ENCODE results near the gene FBXL19. TPM values are rescaled to one million over a fixed set of nuclear protein-coding genes. Genes with fewer than 3 reads are reported as not detected.

Gene FBXL19
- total and polyA plus RNA-seq, 2 of the 13 experiments (the other 11 are each of a cell fraction or from before 2014, with no cell fraction given): 6.0 to 13.7 TPM

DNA sequence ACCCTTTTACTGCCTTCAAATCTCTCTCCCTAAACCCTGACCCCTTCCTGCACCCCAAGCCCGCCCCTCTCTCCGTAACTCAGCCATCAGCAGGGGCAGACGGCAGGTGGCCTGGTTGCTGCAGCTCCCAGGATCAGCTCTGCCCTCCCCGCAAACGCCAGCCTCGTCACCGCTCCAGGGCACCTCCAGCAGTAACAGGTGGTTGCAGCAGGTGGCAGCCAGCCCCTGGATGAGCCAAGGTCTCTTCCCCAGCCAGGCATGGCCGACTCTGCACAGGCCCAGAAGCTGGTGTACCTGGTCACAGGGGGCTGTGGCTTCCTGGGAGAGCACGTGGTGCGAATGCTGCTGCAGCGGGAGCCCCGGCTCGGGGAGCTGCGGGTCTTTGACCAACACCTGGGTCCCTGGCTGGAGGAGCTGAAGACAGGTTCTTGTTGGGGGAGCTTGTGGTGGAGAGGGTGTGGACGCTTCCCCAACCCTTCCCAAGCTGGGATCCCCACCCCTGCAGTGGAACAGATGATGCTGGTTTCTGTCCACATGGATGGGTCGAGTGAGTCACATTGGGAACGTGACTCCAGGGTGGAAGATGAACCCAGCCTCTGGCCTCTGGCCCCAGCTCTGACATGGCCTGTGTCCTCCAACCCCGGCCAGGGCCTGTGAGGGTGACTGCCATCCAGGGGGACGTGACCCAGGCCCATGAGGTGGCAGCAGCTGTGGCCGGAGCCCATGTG is 62.2 kb downstream of the FBXL19 start (continued):
- TF ChIP-seq, protein P1, sequence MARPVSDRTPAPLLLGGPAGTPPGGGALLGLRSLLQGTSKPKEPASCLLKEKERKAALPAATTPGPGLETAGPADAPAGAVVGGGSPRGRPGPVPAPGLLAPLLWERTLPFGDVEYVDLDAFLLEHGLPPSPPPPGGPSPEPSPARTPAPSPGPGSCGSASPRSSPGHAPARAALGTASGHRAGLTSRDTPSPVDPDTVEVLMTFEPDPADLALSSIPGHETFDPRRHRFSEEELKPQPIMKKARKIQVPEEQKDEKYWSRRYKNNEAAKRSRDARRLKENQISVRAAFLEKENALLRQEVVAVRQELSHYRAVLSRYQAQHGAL (CRISPR knock-in tag; IDR thresholded peaks at IDR 0.05; ENCODE audit: not compliant biosample characterization): no peak
- peak; percentile 91 for TF ChIP-seq ZNF451 (CRISPR knock-in tag; IDR thresholded peaks at IDR 0.05)
- no peak for TF ChIP-seq ONECUT2 (CRISPR knock-in tag; IDR thresholded peaks at IDR 0.05)
- no peak for TF ChIP-seq ZNF672 (CRISPR knock-in tag; IDR thresholded peaks at IDR 0.05)
- no peak for TF ChIP-seq ZNF761 (CRISPR knock-in tag; conservative IDR thresholded peaks at IDR 0.05)
- peak; percentile 81 for TF ChIP-seq HOXD1 (CRISPR knock-in tag; IDR thresholded peaks at IDR 0.05)
- TF ChIP-seq, protein P2, sequence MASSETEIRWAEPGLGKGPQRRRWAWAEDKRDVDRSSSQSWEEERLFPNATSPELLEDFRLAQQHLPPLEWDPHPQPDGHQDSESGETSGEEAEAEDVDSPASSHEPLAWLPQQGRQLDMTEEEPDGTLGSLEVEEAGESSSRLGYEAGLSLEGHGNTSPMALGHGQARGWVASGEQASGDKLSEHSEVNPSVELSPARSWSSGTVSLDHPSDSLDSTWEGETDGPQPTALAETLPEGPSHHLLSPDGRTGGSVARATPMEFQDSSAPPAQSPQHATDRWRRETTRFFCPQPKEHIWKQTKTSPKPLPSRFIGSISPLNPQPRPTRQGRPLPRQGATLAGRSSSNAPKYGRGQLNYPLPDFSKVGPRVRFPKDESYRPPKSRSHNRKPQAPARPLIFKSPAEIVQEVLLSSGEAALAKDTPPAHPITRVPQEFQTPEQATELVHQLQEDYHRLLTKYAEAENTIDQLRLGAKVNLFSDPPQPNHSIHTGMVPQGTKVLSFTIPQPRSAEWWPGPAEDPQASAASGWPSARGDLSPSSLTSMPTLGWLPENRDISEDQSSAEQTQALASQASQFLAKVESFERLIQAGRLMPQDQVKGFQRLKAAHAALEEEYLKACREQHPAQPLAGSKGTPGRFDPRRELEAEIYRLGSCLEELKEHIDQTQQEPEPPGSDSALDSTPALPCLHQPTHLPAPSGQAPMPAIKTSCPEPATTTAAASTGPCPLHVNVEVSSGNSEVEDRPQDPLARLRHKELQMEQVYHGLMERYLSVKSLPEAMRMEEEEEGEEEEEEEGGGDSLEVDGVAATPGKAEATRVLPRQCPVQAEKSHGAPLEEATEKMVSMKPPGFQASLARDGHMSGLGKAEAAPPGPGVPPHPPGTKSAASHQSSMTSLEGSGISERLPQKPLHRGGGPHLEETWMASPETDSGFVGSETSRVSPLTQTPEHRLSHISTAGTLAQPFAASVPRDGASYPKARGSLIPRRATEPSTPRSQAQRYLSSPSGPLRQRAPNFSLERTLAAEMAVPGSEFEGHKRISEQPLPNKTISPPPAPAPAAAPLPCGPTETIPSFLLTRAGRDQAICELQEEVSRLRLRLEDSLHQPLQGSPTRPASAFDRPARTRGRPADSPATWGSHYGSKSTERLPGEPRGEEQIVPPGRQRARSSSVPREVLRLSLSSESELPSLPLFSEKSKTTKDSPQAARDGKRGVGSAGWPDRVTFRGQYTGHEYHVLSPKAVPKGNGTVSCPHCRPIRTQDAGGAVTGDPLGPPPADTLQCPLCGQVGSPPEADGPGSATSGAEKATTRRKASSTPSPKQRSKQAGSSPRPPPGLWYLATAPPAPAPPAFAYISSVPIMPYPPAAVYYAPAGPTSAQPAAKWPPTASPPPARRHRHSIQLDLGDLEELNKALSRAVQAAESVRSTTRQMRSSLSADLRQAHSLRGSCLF (CRISPR knock-in tag; IDR thresholded peaks at IDR 0.05; ENCODE audit: borderline replicate concordance): no peak
- TF ChIP-seq ATF7-NPFF (CRISPR knock-in tag; IDR thresholded peaks at IDR 0.05; ENCODE audit: low read depth): peak; percentile 86; the same call in 1 of the 2 replicates
- TF ChIP-seq ATF7 (IDR thresholded peaks at IDR 0.05): no peak
- peak; percentile 53; the same call in 1 of the 2 replicates for TF ChIP-seq ATF7 (CRISPR knock-in tag; IDR thresholded peaks at IDR 0.05)
- TF ChIP-seq HNF4A (CRISPR knock-in tag; IDR thresholded peaks at IDR 0.05): no peak; the same call in 1 of the 2 replicates
- TF ChIP-seq ZNF10 (CRISPR knock-in tag; IDR thresholded peaks at IDR 0.05; ENCODE audit: borderline replicate concordance, low read depth): no peak
- TF ChIP-seq, protein P3, sequence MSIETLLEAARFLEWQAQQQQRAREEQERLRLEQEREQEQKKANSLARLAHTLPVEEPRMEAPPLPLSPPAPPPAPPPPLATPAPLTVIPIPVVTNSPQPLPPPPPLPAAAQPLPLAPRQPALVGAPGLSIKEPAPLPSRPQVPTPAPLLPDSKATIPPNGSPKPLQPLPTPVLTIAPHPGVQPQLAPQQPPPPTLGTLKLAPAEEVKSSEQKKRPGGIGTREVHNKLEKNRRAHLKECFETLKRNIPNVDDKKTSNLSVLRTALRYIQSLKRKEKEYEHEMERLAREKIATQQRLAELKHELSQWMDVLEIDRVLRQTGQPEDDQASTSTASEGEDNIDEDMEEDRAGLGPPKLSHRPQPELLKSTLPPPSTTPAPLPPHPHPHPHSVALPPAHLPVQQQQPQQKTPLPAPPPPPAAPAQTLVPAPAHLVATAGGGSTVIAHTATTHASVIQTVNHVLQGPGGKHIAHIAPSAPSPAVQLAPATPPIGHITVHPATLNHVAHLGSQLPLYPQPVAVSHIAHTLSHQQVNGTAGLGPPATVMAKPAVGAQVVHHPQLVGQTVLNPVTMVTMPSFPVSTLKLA (IDR thresholded peaks at IDR 0.05): peak; percentile 74
- peak; percentile 79 for TF ChIP-seq ZNF292 (CRISPR knock-in tag; IDR thresholded peaks at IDR 0.05; ENCODE audit: borderline replicate concordance, low read depth)
- TF ChIP-seq, protein P4, sequence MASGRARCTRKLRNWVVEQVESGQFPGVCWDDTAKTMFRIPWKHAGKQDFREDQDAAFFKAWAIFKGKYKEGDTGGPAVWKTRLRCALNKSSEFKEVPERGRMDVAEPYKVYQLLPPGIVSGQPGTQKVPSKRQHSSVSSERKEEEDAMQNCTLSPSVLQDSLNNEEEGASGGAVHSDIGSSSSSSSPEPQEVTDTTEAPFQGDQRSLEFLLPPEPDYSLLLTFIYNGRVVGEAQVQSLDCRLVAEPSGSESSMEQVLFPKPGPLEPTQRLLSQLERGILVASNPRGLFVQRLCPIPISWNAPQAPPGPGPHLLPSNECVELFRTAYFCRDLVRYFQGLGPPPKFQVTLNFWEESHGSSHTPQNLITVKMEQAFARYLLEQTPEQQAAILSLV (CRISPR knock-in tag; IDR thresholded peaks at IDR 0.05; ENCODE audit: borderline replicate concordance): peak; percentile 92
- TF ChIP-seq, protein P5, sequence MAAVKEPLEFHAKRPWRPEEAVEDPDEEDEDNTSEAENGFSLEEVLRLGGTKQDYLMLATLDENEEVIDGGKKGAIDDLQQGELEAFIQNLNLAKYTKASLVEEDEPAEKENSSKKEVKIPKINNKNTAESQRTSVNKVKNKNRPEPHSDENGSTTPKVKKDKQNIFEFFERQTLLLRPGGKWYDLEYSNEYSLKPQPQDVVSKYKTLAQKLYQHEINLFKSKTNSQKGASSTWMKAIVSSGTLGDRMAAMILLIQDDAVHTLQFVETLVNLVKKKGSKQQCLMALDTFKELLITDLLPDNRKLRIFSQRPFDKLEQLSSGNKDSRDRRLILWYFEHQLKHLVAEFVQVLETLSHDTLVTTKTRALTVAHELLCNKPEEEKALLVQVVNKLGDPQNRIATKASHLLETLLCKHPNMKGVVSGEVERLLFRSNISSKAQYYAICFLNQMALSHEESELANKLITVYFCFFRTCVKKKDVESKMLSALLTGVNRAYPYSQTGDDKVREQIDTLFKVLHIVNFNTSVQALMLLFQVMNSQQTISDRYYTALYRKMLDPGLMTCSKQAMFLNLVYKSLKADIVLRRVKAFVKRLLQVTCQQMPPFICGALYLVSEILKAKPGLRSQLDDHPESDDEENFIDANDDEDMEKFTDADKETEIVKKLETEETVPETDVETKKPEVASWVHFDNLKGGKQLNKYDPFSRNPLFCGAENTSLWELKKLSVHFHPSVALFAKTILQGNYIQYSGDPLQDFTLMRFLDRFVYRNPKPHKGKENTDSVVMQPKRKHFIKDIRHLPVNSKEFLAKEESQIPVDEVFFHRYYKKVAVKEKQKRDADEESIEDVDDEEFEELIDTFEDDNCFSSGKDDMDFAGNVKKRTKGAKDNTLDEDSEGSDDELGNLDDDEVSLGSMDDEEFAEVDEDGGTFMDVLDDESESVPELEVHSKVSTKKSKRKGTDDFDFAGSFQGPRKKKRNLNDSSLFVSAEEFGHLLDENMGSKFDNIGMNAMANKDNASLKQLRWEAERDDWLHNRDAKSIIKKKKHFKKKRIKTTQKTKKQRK (IDR thresholded peaks at IDR 0.05; ENCODE audit: low read length): no peak
- no peak for TF ChIP-seq ZSCAN9 (CRISPR knock-in tag; IDR thresholded peaks at IDR 0.05; ENCODE audit: borderline replicate concordance)

Data from HepG2 (cell line).